ENCODE data around the gene FAM20B. TPM values are rescaled to one million over a fixed set of nuclear protein-coding genes. Genes with fewer than 3 reads are reported as not detected.

FAM20B gene
- total and polyA plus RNA-seq, 2 of the 8 experiments (the other 6 are each of a cell fraction or from before 2014, with no cell fraction given): 8.3 to 36.6 TPM

DNA sequence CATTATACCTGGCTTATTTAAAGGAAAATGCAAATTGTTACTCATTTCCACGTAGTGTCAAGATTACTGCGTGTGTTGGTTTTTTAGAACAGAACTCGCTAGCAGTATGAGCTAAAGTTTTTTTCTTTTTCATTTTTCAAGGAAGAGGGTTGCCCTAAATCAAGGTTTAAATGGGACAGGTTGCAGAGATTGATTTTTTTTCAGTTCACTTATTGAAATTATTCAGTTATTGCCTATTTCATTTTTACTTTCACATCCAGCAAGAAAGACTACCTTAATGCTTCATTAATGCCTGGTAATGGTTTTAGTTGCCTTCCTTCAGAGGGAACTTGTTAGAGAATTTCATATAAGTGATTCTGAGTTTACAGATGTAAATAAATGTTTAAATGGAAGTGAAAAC is 5.6 kb downstream of the FAM20B start:
- Histone ChIP-seq H2BK15ac (ENCODE audit: low read length) (no peak overlapping the region), H3K36me3 (ENCODE audit: control insufficient read depth in 2 of 4, insufficient read depth in 4 of 4, low read length in 3 of 4) (no peaks in the 10 kb centered on the region), H3K56ac (replicated peaks; ENCODE audit: insufficient read length, low read depth, low read length) (no peak overlapping the region), H3K4me3 (ENCODE audit: extremely low read depth in 1 of 4, insufficient read depth in 2 of 4, low read depth in 3 of 4, low read length in 4 of 4) (no peak overlapping the region), H3K23me2 (ENCODE audit: low read depth, low read length) (peaks cover 4% of the 10 kb centered on the region; the same call in 1 of the 2 replicates), H3K9me3 (ENCODE audit: insufficient read depth in 2 of 2, low read depth in 1 of 2, low read length in 1 of 2) (no peaks in the 10 kb centered on the region), H3K27ac (ENCODE audit: low read depth, low read length) (no peak overlapping the region), H3K4me2 (ENCODE audit: insufficient read depth in 1 of 2, low read depth in 2 of 2, low read length in 2 of 2) (no peak overlapping the region), H4K20me1 (replicated peaks in 1 of 2; ENCODE audit: control insufficient read depth in 1 of 2, insufficient read depth in 2 of 2, low read length in 2 of 2) (peaks cover 0 to 7% of the 10 kb centered on the region in 2 experiments), H3K23ac (ENCODE audit: insufficient read length) (no peak overlapping the region), H3K4me1 (replicated peaks in 1 of 4; ENCODE audit: control insufficient read depth in 3 of 4, insufficient read depth in 4 of 4, low read length in 3 of 4) (peaks cover 0 to 19% (median 11%) of the 10 kb centered on the region in 4 experiments; a peak in 4 of 7 replicates), H4K91ac (replicated peaks; ENCODE audit: insufficient read length, low read length) (no peak overlapping the region), H3K79me1 (ENCODE audit: low read depth, low read length) (peaks cover 4% of the 10 kb centered on the region), H3K9ac (replicated peaks in 1 of 4; ENCODE audit: extremely low read depth in 1 of 4, low read depth in 3 of 4, low read length in 3 of 4) (no peak overlapping the region), H4K8ac (ENCODE audit: extremely low read depth, insufficient read depth, low read length) (no peak overlapping the region), H2BK12ac (ENCODE audit: low read depth, low read length) (no peak overlapping the region), H3K14ac (ENCODE audit: insufficient read length) (no peak overlapping the region), H3K18ac (ENCODE audit: extremely low read depth, low read length) (no peak overlapping the region), H4K5ac (ENCODE audit: insufficient read length, low read depth, low read length) (no peak overlapping the region), H3K79me2 (ENCODE audit: control insufficient read depth in 1 of 2, insufficient read depth in 2 of 2, low read length in 2 of 2) (peaks cover 0 to 90% of the 10 kb centered on the region in 2 experiments; a peak in 3 of 4 replicates), H3K4ac (replicated peaks; ENCODE audit: insufficient read length, low read depth, low read length) (no peak overlapping the region), H2BK120ac (replicated peaks; ENCODE audit: low read depth, low read length) (no peak overlapping the region), H2BK20ac (ENCODE audit: low read length) (no peak overlapping the region), H2AFZ (ENCODE audit: low read length) (no peak overlapping the region), H2BK5ac (ENCODE audit: low read depth, low read length) (no peak overlapping the region), H3K27me3 (replicated peaks in 1 of 4; ENCODE audit: control insufficient read depth in 3 of 4, extremely low read depth in 1 of 4, insufficient read depth in 3 of 4, low read length in 3 of 4) (no peaks in the 10 kb centered on the region), H2AK5ac (ENCODE audit: low read depth, low read length) (no peak overlapping the region)
- no peak for DNase-seq (ENCODE audit: low read depth in 1 of 2, low spot score in 2 of 2)
- 73% methylated on average over 3 of the region's 3 CpGs; no CpG with 5 or more reads in 1 of the 2 experiments for WGBS, 2 experiments (ENCODE audit: extremely low coverage in 1 of 2, insufficient coverage in 1 of 2, insufficient read length in 1 of 2, insufficient replicate concordance in 2 of 2, low coverage in 1 of 2, low lambda C conversion rate in 2 of 2, missing lambda C conversion rate in 1 of 2)
- POLR2A ChIA-PET (ENCODE audit: partially characterized antibody): interaction anchor here (0.6 kb wide), 1 partner anchor 10 kb away, joined by 3 read pairs; no protein-coding TSS in a partner anchor
- CTCF ChIA-PET (ENCODE audit: partially characterized antibody): interaction anchor here (0.6 to 1.3 kb wide), 3 partner anchors 7 to 488 kb away, joined by 3 read pairs; no protein-coding TSS in a partner anchor
- no peak for FAIRE-seq
- TF ChIP-seq TEAD4 (IDR thresholded peaks at IDR 0.05; ENCODE audit: low read depth, low read length) (no peak), RXRA (IDR thresholded peaks at IDR 0.05; ENCODE audit: insufficient read depth, low read depth, low read length) (no peak), GTF2F1 (IDR thresholded peaks at IDR 0.05; ENCODE audit: borderline replicate concordance, low read depth, low read length) (no peak), SUZ12 (IDR thresholded peaks at IDR 0.05; ENCODE audit: low read length) (no peak), POLR2A (IDR thresholded peaks at IDR 0.05; ENCODE audit: control extremely low read depth in 1 of 2, low read depth in 2 of 2, low read length in 2 of 2) (no peak), NANOG (IDR thresholded peaks at IDR 0.05; ENCODE audit: insufficient read depth, low read depth, low read length, poor library complexity, severe bottlenecking) (no peak), TAF7 (optimal IDR thresholded peaks at IDR 0.05; ENCODE audit: borderline replicate concordance, low read depth, low read length) (no peak), EP300 (IDR thresholded peaks at IDR 0.05; ENCODE audit: borderline replicate concordance in 1 of 2, low read depth in 2 of 2, low read length in 2 of 2) (no peak), TCF12 (IDR thresholded peaks at IDR 0.05; ENCODE audit: low read depth, low read length) (no peak), JUND (IDR thresholded peaks at IDR 0.05; ENCODE audit: low read length) (no peak)
